ENCODE data around the gene TTC39A. TPM values are rescaled to one million over a fixed set of nuclear protein-coding genes. Genes with fewer than 3 reads are reported as not detected.

TTC39A gene
- total RNA-seq, 2 donors from 2014 or later: 12.8 to 20.7 TPM

DNA sequence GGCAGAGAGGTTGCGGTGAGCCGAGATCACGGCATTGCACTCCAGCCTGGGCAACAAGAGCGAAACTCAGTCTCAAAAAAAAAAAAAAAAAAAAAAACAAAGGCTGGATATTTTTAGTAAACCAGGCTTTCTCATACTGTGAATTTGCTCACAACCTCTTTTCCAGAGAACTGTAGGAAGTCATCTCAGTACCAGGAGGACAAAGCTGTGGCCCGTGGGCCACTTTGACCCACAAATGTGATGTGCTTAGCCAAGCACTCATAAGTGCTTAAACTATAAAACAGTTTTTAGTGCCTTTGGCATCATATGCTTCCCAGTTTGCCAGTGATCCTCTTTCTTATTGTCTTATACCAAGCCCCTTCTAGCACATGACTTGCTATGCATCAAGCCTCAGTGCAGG, 47.8 kb downstream of the TTC39A start:
- Mint-ChIP-seq H3K9me3 (no peaks in the 10 kb centered on the region), H3K36me3 (ENCODE audit: low read depth) (peaks cover 9% of the 10 kb centered on the region), H3K4me1 (no peaks in the 10 kb centered on the region), H3K27ac (no peak overlapping the region), H3K27me3 (ENCODE audit: insufficient read depth) (no peaks in the 10 kb centered on the region), H3K4me3 (no peak overlapping the region)
- Histone ChIP-seq H3K9me3 (ENCODE audit: control insufficient read depth, low read length) (no peaks in the 10 kb centered on the region), H3K27me3 (ENCODE audit: control insufficient read depth, insufficient read depth, low read length, poor library complexity, severe bottlenecking) (no peaks in the 10 kb centered on the region), H3K4me3 (ENCODE audit: low read length) (no peak overlapping the region), H3K9ac (ENCODE audit: extremely low read depth, low read length, poor library complexity, severe bottlenecking) (no peak overlapping the region), H3K36me3 (ENCODE audit: control insufficient read depth, insufficient read depth, low read length) (no peaks in the 10 kb centered on the region), H3K27ac (ENCODE audit: low read depth, low read length) (no peak overlapping the region), H3K4me1 (ENCODE audit: control insufficient read depth, insufficient read depth, low read length) (no peaks in the 10 kb centered on the region)
- no peak for DNase-seq
- 93 to 99% methylated on average over 5 of the region's 5 CpGs for WGBS, 2 experiments (ENCODE audit: insufficient coverage in 1 of 2, insufficient read length in 1 of 2)
- TF ChIP-seq, protein P1, sequence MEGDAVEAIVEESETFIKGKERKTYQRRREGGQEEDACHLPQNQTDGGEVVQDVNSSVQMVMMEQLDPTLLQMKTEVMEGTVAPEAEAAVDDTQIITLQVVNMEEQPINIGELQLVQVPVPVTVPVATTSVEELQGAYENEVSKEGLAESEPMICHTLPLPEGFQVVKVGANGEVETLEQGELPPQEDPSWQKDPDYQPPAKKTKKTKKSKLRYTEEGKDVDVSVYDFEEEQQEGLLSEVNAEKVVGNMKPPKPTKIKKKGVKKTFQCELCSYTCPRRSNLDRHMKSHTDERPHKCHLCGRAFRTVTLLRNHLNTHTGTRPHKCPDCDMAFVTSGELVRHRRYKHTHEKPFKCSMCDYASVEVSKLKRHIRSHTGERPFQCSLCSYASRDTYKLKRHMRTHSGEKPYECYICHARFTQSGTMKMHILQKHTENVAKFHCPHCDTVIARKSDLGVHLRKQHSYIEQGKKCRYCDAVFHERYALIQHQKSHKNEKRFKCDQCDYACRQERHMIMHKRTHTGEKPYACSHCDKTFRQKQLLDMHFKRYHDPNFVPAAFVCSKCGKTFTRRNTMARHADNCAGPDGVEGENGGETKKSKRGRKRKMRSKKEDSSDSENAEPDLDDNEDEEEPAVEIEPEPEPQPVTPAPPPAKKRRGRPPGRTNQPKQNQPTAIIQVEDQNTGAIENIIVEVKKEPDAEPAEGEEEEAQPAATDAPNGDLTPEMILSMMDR (conservative IDR thresholded peaks at IDR 0.05): no peak

DNA sequence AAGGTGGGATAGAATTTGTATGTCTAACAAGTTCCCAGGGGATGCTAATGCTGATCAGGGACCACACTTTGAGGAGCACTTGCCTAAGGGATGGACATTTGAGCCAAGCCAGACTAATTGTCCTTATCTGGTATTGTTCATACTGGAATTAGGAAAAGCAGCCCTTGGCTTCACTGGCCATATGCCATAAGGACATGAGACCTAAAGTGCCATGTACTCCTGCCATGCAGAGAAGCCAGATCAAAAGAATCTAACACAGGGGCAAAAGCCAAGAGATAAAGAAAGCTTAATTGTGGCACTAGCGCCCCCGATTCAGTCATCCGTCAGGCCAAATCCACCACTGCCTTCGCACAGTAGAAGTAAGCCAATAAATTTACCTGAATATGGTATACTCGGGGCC, 48.6 kb downstream of the TTC39A start:
- TF ChIP-seq, protein P1 (conservative IDR thresholded peaks at IDR 0.05): no peak
- H3K27me3 Mint-ChIP-seq (ENCODE audit: insufficient read depth): no peaks in the 10 kb centered on the region
- H3K9ac ChIP-seq (ENCODE audit: extremely low read depth, low read length, poor library complexity, severe bottlenecking): no peak overlapping the region
- WGBS, 2 experiments (ENCODE audit: insufficient coverage in 1 of 2, insufficient read length in 1 of 2): 95 to 100% methylated on average over 5 of the region's 5 CpGs
- H3K36me3 ChIP-seq (ENCODE audit: control insufficient read depth, insufficient read depth, low read length): no peaks in the 10 kb centered on the region
- H3K4me1 Mint-ChIP-seq: no peaks in the 10 kb centered on the region
- H3K4me3 Mint-ChIP-seq: no peak overlapping the region
- no peaks in the 10 kb centered on the region for H3K27me3 ChIP-seq (ENCODE audit: control insufficient read depth, insufficient read depth, low read length, poor library complexity, severe bottlenecking)
- no peak for DNase-seq
- no peak overlapping the region for H3K4me3 ChIP-seq (ENCODE audit: low read length)
- H3K27ac ChIP-seq (ENCODE audit: low read depth, low read length): no peak overlapping the region
- no peaks in the 10 kb centered on the region for H3K9me3 ChIP-seq (ENCODE audit: control insufficient read depth, low read length)
- H3K4me1 ChIP-seq (ENCODE audit: control insufficient read depth, insufficient read depth, low read length): no peaks in the 10 kb centered on the region
- H3K9me3 Mint-ChIP-seq: no peaks in the 10 kb centered on the region
- no peak overlapping the region for H3K27ac Mint-ChIP-seq
- H3K36me3 Mint-ChIP-seq (ENCODE audit: low read depth): peaks cover 9% of the 10 kb centered on the region

DNA sequence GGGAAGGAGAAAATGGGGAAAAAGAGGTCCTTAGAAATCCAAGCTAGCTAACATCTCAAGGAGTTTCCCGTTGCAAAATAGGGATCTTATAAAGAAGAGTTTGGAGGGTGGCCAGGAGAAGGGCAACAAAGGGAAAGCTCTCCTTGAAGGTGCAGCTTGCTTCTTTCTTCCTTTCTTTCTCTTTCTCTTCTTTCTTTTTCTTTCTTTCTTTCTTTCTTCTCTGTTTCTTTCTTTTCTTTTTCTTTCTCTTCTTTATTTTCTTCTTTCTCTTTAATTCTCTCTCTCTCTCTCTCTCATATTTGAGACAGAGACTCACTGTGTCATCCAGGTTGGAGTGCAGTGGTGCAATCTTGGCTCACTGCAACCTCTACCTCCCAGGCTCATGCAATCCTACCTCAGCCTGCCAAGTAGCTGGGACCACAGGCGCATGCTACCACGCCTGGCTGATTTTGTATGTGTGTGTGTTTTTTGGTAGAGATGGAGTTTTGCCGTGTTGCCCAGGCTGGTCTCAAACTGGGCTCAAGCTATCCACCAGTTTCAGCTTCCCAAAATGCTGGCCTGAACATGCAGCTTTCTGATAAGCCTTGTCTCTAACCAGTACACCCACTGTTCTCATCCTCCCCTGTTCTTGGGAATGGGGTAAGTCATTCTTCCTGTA, 49.9 kb downstream of the TTC39A start:
- Histone ChIP-seq H3K27me3 (ENCODE audit: control insufficient read depth, insufficient read depth, low read length, poor library complexity, severe bottlenecking) (no peaks in the 10 kb centered on the region), H3K36me3 (ENCODE audit: control insufficient read depth, insufficient read depth, low read length) (peaks cover 7% of the 10 kb centered on the region), H3K9me3 (ENCODE audit: control insufficient read depth, low read length) (no peaks in the 10 kb centered on the region), H3K4me3 (ENCODE audit: low read length) (no peak overlapping the region), H3K9ac (ENCODE audit: extremely low read depth, low read length, poor library complexity, severe bottlenecking) (no peak overlapping the region), H3K4me1 (ENCODE audit: control insufficient read depth, insufficient read depth, low read length) (no peaks in the 10 kb centered on the region), H3K27ac (ENCODE audit: low read depth, low read length) (no peak overlapping the region)
- no peaks in the 10 kb centered on the region for H3K9me3 Mint-ChIP-seq
- H3K4me1 Mint-ChIP-seq: peaks cover 4% of the 10 kb centered on the region
- 93% methylated on average over 4 of the region's 4 CpGs; no CpG with 5 or more reads in 1 of the 2 experiments for WGBS, 2 experiments (ENCODE audit: insufficient coverage in 1 of 2, insufficient read length in 1 of 2)
- H3K27ac Mint-ChIP-seq: no peak overlapping the region
- no peak for DNase-seq
- no peak overlapping the region for H3K4me3 Mint-ChIP-seq
- H3K36me3 Mint-ChIP-seq (ENCODE audit: low read depth): peaks cover 16% of the 10 kb centered on the region
- H3K27me3 Mint-ChIP-seq (ENCODE audit: insufficient read depth): no peaks in the 10 kb centered on the region
- TF ChIP-seq, protein P1 (conservative IDR thresholded peaks at IDR 0.05): no peak
